ENCODE data around the gene RND3.
A peak's percentile ranks its signal among the peaks of the same experiment; 100 is the strongest.

Gene RND3

GRCh38 chr2:150505178-150505577, 17.7 kb upstream of the RND3 start:
- Histone ChIP-seq H2AK5ac (ENCODE audit: low read length) (no peak overlapping the region), H3K4ac (ENCODE audit: low read depth, low read length) (no peak overlapping the region), H2AFZ (ENCODE audit: insufficient read depth, low read length, poor library complexity) (no peak overlapping the region), H3K36me3 (ENCODE audit: control insufficient read depth in 1 of 2, insufficient read depth in 2 of 2, low read length in 2 of 2) (no peaks in the 10 kb centered on the region), H3K4me3 (ENCODE audit: low read depth, low read length) (no peak overlapping the region), H3K27ac (ENCODE audit: low read depth, low read length) (no peak overlapping the region), H3K4me1 (ENCODE audit: control insufficient read depth in 1 of 2, insufficient read depth in 2 of 2, low read length in 2 of 2) (no peaks in the 10 kb centered on the region), H2BK12ac (ENCODE audit: low read length) (no peak overlapping the region), H3K79me2 (ENCODE audit: control insufficient read depth, insufficient read depth, low read length, poor library complexity) (no peaks in the 10 kb centered on the region), H2BK5ac (ENCODE audit: low read depth, low read length, poor library complexity) (no peak overlapping the region), H3K27me3 (ENCODE audit: insufficient read depth, low read length) (no peaks in the 10 kb centered on the region), H3K4me2 (ENCODE audit: low read length) (no peak overlapping the region), H3K23ac (ENCODE audit: low read length) (no peak overlapping the region), H2BK120ac (ENCODE audit: insufficient read depth, low read length, poor library complexity) (no peak overlapping the region), H3K79me1 (ENCODE audit: low read length) (no peaks in the 10 kb centered on the region), H3K9ac (ENCODE audit: low read length) (no peak overlapping the region), H4K8ac (ENCODE audit: low read depth, low read length) (no peak overlapping the region), H4K12ac (ENCODE audit: low read depth, low read length) (no peak overlapping the region), H4K91ac (ENCODE audit: low read depth, low read length) (no peak overlapping the region), H3K14ac (ENCODE audit: low read length) (no peak overlapping the region), H3K18ac (ENCODE audit: low read length) (no peak overlapping the region), H3K9me3 (ENCODE audit: insufficient read depth, low read depth, low read length) (no peaks in the 10 kb centered on the region)
- DNase-seq: no peak

DNA sequence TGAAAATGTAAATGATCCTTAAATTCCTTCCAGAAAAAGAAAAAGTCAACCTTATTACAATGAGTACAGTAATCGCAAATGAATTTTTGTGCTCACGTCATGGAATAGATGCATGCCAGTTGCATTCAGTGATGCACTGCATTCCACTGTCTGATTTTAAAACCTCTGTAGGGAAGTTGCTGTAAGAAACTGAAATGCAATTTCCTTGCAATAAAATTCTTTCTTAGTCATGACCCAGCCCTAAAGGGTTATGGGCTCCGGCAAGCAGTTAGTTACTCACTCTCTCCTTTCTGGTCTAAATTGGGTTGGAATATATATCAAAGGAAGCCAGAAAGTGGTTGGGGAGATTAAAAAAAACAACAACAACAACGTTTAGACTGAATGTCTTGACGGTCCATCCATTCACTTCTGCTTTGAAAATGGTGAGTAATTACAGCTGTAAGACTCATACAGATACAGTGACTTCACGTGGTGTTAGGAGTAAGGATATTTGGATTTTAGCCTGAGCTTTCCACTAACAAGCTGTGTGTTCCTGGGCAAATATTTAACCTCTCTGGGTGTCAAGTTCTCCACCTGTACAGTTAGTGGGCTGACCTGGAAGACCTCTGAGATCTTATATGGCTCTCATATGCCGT, 8.6 kb upstream of the RND3 start:
- H3K4me3 ChIP-seq (ENCODE audit: low read depth, low read length): no peak overlapping the region
- H3K9ac ChIP-seq (ENCODE audit: low read length): no peak overlapping the region
- no peaks in the 10 kb centered on the region for H3K79me1 ChIP-seq (ENCODE audit: low read length)
- DNase-seq: peak; percentile 75 to 91
- no peak overlapping the region for H3K14ac ChIP-seq (ENCODE audit: low read length)
- no peak overlapping the region for H2BK12ac ChIP-seq (ENCODE audit: low read length)
- H3K36me3 ChIP-seq (ENCODE audit: control insufficient read depth in 1 of 2, insufficient read depth in 2 of 2, low read length in 2 of 2): no peaks in the 10 kb centered on the region
- H3K4me2 ChIP-seq (ENCODE audit: low read length): no peak overlapping the region
- H2BK120ac ChIP-seq (ENCODE audit: insufficient read depth, low read length, poor library complexity): peak overlapping the region; percentile 10
- WGBS (ENCODE audit: extremely low coverage, insufficient coverage, insufficient read length): no CpG with 5 or more reads among the region's 7 CpGs
- H3K79me2 ChIP-seq (ENCODE audit: control insufficient read depth, insufficient read depth, low read length, poor library complexity): no peaks in the 10 kb centered on the region
- H3K27me3 ChIP-seq (ENCODE audit: insufficient read depth, low read length): no peaks in the 10 kb centered on the region
- H2BK5ac ChIP-seq (ENCODE audit: low read depth, low read length, poor library complexity): no peak overlapping the region
- no peak overlapping the region for H4K91ac ChIP-seq (ENCODE audit: low read depth, low read length)
- H3K4me1 ChIP-seq (ENCODE audit: control insufficient read depth in 1 of 2, insufficient read depth in 2 of 2, low read length in 2 of 2): no peaks in the 10 kb centered on the region
- no peak overlapping the region for H3K23ac ChIP-seq (ENCODE audit: low read length)
- H3K18ac ChIP-seq (ENCODE audit: low read length): no peak overlapping the region
- H3K4ac ChIP-seq (ENCODE audit: low read depth, low read length): no peak overlapping the region
- H3K9me3 ChIP-seq (ENCODE audit: insufficient read depth, low read depth, low read length): no peaks in the 10 kb centered on the region
- H4K8ac ChIP-seq (ENCODE audit: low read depth, low read length): no peak overlapping the region
- no peak overlapping the region for H2AK5ac ChIP-seq (ENCODE audit: low read length)
- no peak overlapping the region for H2AFZ ChIP-seq (ENCODE audit: insufficient read depth, low read length, poor library complexity)
- no peak overlapping the region for H4K12ac ChIP-seq (ENCODE audit: low read depth, low read length)
- no peak overlapping the region for H3K27ac ChIP-seq (ENCODE audit: low read depth, low read length)

GRCh38 chr2:150495001-150495400, 7.5 kb upstream of the RND3 start:
- H3K9me3 ChIP-seq (ENCODE audit: insufficient read depth, low read depth, low read length): no peaks in the 10 kb centered on the region
- WGBS (ENCODE audit: extremely low coverage, insufficient coverage, insufficient read length): no CpG with 5 or more reads among the region's 2 CpGs
- H2BK12ac ChIP-seq (ENCODE audit: low read length): no peak overlapping the region
- H3K4ac ChIP-seq (ENCODE audit: low read depth, low read length): no peak overlapping the region
- no peak overlapping the region for H2BK120ac ChIP-seq (ENCODE audit: insufficient read depth, low read length, poor library complexity)
- H2AFZ ChIP-seq (ENCODE audit: insufficient read depth, low read length, poor library complexity): no peak overlapping the region
- no peak overlapping the region for H2BK5ac ChIP-seq (ENCODE audit: low read depth, low read length, poor library complexity)
- H3K23ac ChIP-seq (ENCODE audit: low read length): no peak overlapping the region
- H3K4me3 ChIP-seq (ENCODE audit: low read depth, low read length): no peak overlapping the region
- no peaks in the 10 kb centered on the region for H3K4me1 ChIP-seq (ENCODE audit: control insufficient read depth in 1 of 2, insufficient read depth in 2 of 2, low read length in 2 of 2)
- no peak overlapping the region for H4K12ac ChIP-seq (ENCODE audit: low read depth, low read length)
- no peaks in the 10 kb centered on the region for H3K36me3 ChIP-seq (ENCODE audit: control insufficient read depth in 1 of 2, insufficient read depth in 2 of 2, low read length in 2 of 2)
- H4K91ac ChIP-seq (ENCODE audit: low read depth, low read length): no peak overlapping the region
- H3K9ac ChIP-seq (ENCODE audit: low read length): no peak overlapping the region
- DNase-seq: no peak
- no peak overlapping the region for H2AK5ac ChIP-seq (ENCODE audit: low read length)
- H3K14ac ChIP-seq (ENCODE audit: low read length): no peak overlapping the region
- no peaks in the 10 kb centered on the region for H3K27me3 ChIP-seq (ENCODE audit: insufficient read depth, low read length)
- no peak overlapping the region for H3K18ac ChIP-seq (ENCODE audit: low read length)
- H3K79me2 ChIP-seq (ENCODE audit: control insufficient read depth, insufficient read depth, low read length, poor library complexity): no peaks in the 10 kb centered on the region
- no peak overlapping the region for H3K27ac ChIP-seq (ENCODE audit: low read depth, low read length)
- no peak overlapping the region for H3K4me2 ChIP-seq (ENCODE audit: low read length)
- H3K79me1 ChIP-seq (ENCODE audit: low read length): no peaks in the 10 kb centered on the region
- H4K8ac ChIP-seq (ENCODE audit: low read depth, low read length): no peak overlapping the region

GRCh38 chr2:150494234-150494945, 6.9 kb upstream of the RND3 start:
- Histone ChIP-seq H4K8ac (ENCODE audit: low read depth, low read length) (no peak overlapping the region), H3K9me3 (ENCODE audit: insufficient read depth, low read depth, low read length) (no peaks in the 10 kb centered on the region), H3K79me2 (ENCODE audit: control insufficient read depth, insufficient read depth, low read length, poor library complexity) (no peaks in the 10 kb centered on the region), H3K36me3 (ENCODE audit: control insufficient read depth in 1 of 2, insufficient read depth in 2 of 2, low read length in 2 of 2) (no peaks in the 10 kb centered on the region), H3K27me3 (ENCODE audit: insufficient read depth, low read length) (no peaks in the 10 kb centered on the region), H4K91ac (ENCODE audit: low read depth, low read length) (no peak overlapping the region), H4K12ac (ENCODE audit: low read depth, low read length) (no peak overlapping the region), H3K4me2 (ENCODE audit: low read length) (no peak overlapping the region), H3K4ac (ENCODE audit: low read depth, low read length) (no peak overlapping the region), H3K27ac (ENCODE audit: low read depth, low read length) (no peak overlapping the region), H2BK120ac (ENCODE audit: insufficient read depth, low read length, poor library complexity) (no peak overlapping the region), H3K23ac (ENCODE audit: low read length) (no peak overlapping the region), H2BK12ac (ENCODE audit: low read length) (no peak overlapping the region), H3K18ac (ENCODE audit: low read length) (no peak overlapping the region), H2AK5ac (ENCODE audit: low read length) (no peak overlapping the region), H3K14ac (ENCODE audit: low read length) (no peak overlapping the region), H3K4me1 (ENCODE audit: control insufficient read depth in 1 of 2, insufficient read depth in 2 of 2, low read length in 2 of 2) (no peaks in the 10 kb centered on the region), H2BK5ac (ENCODE audit: low read depth, low read length, poor library complexity) (no peak overlapping the region), H3K4me3 (ENCODE audit: low read depth, low read length) (no peak overlapping the region), H3K9ac (ENCODE audit: low read length) (no peak overlapping the region), H3K79me1 (ENCODE audit: low read length) (no peaks in the 10 kb centered on the region), H2AFZ (ENCODE audit: insufficient read depth, low read length, poor library complexity) (no peak overlapping the region)
- DNase-seq: peak in 1 of 2 donors; percentile 33
- no CpG with 5 or more reads among the region's 4 CpGs for WGBS (ENCODE audit: extremely low coverage, insufficient coverage, insufficient read length)
